GM18519 (cell line): Measurements from ENCODE around the gene FYN.

Experiments used
- ATAC-seq: cut with Tn5 transposase; IDR thresholded peaks from one replicate; pipeline ENCODE4 v1.9.1; 2021; ENCODE audit warnings: mild to moderate bottlenecking, moderate library complexity; ENCODE audit not compliant: unreplicated experiment, low FRiP score

The FYN gene

DNA sequence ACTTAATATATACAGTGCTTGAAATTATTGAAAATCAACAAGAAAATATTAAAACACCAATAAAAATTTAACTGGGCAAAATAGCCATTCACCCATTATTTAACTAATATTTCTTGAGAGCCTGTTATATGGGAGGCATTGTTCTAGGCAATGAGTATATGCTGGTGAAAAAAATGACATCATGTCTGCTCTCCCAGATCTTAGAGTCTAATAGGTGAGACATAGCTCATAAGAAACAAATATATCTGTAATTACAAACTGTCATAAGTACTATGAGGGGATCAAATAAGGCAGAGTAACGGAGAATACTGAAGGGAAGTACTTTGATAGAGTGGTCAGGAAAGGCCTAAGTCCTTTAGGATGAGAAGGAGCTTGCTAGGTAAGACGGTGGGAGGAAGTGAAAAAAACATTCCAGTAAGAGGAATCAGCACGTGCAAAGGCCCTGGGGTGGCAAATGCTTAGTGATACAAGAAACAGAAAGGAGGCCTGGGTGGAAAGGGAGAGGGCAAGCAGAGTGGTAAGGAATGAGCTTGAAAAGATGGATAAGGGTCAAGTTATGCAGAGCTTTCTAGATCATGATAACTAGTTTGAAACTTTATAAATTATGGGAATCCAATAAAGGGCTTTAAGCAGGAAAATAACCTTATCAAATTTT lies 12.2 kb upstream of the FYN start:
- ATAC-seq: no peak

DNA sequence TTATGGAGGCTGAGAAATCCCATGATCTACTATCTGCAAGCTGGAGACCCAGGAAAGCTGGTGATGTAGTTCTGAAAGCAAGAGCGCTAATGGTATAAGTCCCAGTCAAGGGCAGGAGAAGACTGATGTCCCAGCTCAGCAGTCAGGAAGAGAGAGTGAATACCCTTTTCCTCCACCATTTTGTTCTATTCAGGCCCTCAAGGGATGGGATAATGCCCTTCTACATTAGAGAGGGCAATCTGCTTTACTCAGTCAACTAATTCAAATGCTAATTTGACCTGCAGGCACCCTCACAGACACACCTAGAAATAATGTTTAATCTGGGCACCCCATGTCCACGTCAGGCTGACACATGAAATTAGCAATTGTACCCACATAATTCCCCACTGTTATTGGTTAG lies 10.8 kb upstream of the FYN start:
- no peak for ATAC-seq

DNA sequence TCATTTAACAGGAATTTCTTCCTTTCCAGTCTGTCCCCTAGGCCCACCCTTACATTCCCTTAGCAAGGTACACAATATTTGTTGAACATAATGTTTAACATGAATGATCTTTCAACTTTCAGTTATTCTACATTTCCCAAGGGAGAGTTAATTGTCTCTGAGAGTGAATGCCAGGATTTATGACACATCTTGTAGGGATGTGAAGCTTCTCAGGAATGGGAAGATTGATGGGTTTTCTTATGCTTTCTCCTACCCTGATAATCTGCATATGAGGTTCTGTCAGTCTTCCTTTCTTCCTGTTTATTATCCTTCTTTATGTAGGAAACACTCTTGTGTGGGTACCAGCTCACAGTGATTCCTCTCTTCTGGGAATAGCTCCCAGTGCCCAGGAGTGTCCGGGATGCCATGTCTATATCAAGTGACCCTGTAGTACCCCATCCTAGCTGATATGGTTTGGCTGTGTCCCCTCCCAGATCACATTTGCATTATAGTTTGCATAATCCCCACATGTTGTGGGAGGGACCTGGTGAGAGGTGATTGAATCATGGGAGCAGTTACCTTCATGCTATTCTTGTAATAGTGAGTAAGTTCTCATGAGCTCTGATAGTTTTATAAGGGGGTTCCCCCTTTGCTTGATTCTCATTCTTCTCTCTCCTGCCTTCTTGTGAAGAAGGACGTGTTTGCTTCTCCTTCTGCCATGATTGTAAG lies 7.1 kb upstream of the FYN start:
- ATAC-seq: no peak

DNA sequence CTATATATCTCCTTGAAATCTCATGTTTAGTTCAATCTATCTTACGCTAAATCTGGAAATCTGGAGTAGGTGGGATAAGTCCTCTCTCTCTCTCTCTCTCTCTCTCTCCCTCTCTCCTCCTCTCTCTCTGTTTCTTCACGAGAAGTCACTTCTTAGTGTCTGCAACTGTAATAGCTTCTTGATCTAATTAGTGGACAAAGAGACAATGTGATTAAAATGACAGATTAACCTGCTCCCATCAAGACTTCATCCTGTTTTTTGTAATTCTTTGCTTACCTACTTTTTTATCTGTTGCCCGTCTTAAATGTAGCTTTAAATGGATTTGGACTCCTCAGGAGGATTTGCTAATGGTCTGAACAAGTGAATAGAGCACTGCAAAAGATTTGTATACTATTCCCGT lies 2.5 kb upstream of the FYN start:
- no peak for ATAC-seq

DNA sequence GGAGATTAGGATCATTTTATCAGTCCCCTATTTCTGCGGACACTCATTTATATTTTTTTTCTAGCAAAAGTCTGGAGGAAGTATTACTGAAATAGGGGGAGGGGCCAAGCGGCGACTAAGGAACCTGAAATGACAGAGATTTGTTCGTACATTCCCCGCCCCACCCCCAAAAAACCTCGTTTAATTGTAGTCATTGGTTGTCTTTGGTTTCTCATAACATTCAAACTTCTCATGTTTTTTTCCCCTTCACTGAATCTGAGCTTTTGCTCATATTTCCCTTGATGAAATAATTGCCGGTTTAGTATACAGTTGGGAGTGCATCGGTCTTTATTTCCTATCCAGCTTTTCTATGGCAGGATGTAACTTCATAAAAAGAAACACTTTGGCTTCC lies 768 bp upstream of the FYN start:
- ATAC-seq: no peak

DNA sequence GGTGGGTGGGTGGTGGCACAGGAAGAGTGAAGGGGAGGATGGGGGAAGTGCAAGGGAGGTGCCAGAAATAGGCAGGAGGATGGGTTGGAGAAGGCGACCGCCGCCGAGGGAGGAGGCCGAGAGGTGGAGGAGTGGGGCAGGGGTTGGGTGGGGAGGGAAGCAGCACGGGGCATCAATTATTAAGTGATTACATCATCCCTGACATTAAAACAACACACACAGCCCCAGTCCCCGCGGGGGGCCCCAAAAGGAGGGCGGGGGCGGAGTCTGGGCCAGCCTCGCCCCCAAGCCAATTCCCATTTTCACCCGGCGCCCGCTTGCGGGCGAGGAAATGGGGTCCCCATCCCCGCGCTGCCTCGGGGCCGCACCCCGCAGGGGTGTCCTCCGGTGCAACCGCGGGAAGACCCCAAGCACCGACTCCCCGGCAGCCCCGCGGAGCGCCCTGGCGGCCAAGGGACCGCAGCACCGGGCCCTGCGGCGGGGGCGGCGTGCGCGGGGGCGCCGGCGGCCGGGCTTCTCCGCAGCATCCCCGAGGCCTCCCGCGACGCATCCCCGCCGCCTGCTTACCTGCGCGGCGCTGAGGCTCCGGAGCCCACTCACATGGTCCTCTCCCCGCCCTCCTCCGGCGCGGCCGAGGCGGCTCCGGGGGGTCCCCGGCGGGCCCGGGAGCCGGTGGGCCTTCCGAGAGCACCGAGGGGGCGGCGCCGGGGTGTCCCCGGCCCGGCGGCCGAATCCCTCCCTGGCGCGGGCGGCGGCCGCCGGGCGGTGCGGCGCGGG lies 663 bp downstream of the FYN start:
- peak; percentile 5 for ATAC-seq

DNA sequence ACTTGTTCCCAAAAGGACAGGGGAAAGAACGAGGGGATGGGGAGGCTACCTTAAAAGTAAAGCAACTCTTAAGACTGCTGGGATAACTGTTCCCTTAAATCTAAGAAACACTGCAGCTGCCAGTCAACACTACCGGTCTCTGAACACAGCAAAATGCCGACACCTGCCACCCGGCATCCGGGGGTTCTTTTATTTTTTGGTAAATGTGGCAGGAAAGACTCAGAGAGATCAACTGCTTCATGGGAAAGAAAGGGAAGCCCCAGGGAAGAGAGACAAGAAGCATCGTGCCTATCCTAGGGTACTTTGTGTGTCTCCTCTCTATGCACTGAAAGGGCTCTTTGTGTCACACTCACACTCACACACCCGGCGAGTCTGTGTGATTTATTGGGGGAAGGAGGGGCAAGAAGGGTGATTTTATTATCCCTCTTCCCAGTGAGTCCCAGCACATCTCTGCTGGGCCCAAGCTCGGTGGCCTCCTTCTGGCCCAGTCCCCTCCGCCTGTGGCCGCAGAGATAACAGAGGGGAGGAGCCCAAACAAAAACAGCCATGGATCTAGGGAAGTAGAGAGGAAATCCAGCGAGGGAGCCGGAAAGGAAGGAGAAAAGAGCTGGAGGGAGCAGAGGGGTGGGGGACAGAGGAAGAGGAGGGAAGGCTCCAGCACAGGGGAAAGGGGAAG lies 1.4 kb downstream of the FYN start:
- ATAC-seq: no peak

DNA sequence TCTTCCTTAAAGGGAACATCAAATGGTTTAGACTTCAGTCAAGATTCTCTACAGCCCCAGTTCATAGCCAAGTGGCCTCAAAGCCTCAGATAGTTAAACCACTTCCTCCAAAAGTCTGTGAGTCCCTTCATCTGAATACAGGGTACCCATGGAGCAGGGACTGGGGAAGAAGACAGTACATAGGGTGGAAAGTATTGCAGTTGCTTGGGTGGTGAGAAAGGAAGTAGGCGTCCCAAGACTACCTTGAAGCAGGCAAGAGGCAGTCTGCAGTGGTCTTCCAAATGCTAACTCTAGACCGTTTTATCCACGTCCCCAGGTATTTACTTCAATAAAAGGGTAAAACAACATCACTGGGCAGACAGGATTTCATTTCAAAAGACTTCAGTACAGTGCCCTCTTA lies 2.0 kb downstream of the FYN start:
- no peak for ATAC-seq

DNA sequence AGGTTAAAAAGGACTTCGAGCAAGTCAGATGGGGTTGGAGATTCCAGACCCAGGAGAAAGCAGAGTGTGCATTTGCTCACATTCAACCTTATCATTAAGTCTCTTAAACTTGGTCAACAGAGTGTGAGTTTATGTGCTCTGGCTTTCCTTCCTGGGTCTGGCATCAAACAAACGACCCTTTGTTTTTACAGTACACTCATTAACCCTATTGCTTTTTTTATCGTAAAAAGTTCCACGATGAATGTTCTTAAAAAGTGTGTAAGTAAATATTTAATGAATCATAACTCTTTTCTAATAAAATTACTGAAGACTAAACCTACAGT lies 2.5 kb downstream of the FYN start:
- no peak for ATAC-seq

DNA sequence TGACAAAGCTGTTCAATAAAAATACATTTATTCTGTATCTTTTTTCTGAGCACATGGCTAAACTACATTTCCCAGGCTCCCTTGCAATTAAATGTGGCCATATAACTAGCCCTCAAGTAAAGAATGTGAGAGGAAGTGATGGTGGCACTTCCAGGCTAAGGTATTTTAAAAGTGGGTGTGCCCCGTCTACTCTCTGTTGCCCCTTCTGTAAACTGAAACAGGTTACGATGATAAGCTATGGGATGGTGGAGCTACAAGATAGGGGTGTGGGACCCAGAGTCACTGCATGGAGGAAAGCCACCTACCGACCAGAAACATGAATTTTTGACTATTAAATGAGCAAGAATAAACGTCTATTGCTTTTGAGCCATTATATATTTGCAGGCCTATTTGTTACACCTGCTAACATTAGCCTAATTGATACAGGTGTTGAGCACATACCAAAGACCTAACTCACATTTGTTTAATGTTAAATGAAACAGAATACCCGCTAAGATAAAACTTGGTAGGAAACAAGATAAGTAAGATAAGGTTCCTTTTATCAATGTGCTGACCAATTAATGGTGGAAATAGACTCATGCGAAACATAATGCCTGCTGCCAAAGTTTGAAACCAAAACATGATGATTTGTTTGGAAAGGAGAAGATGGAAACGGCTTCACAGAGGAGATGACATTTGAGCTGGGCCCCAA lies 3.1 kb downstream of the FYN start:
- ATAC-seq: no peak

DNA sequence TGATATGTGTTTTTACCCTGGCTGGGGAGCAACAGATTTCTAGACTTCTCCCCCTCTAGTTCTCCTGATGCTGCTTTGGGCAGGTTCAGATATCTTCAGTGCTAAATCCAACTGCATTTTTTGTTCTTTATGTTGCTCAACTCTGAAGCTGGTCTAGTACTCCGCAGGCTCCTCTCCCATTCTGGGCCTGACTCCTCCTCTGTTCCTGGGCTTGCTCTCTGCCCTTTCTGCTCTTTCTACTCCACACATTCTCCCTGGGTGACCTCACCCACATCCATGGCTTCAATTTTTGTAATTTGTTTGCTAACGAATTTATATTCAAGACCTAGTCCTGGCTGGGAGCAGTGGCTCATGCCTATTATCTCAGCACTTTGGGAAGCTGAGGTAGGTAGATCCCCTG lies 6.4 kb downstream of the FYN start:
- no peak for ATAC-seq

DNA sequence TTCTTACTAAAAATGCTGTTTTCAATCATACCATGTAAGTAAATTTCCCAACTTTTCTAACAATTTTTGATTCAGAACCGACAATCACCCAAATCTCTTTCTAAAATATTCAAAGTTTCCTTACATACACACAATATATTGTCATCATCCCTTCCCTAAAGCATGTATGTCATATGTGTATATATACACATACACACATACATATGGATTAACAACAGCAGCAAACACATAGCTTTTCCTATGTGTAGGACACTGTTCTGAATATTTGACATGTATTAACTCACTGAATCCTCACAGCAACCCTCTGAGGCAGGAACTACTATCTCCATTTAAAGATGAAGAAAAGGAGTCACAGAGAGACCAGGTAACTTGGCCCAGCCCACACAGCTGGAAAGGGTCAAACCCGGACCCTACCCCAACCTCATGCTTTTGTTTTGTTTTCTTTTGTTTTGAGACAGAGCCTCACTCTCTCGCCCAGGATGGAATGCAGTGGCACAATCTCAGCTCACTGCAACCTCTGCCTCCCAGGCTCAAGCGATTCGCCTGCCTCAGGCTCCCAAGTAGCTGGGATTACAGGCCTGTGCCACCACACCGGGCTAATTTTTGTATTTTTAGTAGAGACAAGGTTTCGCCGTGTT lies 7.2 kb downstream of the FYN start:
- no peak for ATAC-seq

DNA sequence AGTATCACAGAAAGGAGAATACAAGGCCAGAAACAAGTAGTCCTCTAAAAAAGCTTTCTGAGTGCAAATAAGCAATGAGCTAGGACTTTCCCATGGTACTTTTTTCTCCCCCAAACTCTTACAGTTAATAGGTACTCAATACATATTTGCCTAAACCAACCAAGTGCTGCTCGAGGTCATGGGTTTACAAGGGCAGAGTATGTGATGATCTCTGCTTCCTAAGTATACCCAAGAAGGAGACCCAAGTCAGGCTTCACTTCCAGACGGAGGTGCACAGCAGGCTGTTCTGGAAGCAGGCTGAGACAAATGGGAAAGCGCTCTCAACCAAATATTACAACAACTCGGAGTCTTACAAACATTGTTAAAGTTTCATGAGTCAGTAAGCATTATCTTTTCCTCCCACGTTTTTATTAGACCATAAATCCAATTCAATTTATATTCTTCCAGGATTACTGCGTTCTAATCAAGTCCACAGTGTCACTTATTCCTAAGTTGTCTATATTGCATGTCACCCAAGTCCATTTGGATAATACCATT lies 8.1 kb downstream of the FYN start:
- no peak for ATAC-seq

DNA sequence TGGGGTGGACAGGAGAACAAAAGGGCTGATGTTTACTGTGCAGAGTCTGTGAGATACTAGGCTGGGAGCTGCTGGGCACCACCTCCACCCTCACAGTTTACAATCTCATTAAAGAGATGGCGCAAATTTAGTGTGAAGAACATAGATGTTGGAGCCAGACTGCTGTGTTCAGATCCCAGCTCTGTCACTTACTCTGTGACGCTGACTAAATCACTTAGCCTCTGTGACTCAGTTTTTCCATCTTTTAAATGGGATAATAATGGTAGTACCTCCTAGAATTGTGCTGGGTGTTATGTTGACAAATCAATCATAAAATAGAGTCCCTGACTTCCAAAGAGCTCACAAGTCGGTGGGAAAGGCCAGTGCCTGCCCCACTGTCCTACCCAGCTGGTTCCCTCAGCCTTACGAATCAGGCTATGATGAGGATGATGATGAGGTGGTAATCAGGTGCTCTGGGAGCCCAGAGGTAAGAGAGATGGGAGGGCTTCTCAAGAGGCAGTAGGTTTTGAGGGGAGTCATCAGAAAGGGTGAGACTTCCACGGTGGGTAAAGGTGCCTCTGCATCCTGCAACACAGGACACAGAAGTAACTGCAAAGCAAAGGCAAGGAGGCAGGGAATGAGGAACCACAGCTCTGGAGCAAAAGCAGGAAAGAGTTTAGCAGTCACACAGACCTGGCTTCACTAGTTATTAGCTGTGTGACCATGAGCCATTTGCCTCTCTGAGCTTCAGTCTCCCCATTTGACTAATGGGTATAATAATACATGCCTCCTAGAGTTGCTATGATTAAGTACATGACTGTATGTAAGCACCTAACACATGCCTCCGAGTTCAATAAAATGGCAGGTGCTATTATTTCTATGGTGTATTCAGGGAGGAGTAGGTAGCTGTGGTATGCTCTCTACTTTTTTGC lies 8.9 kb downstream of the FYN start:
- ATAC-seq: no peak

DNA sequence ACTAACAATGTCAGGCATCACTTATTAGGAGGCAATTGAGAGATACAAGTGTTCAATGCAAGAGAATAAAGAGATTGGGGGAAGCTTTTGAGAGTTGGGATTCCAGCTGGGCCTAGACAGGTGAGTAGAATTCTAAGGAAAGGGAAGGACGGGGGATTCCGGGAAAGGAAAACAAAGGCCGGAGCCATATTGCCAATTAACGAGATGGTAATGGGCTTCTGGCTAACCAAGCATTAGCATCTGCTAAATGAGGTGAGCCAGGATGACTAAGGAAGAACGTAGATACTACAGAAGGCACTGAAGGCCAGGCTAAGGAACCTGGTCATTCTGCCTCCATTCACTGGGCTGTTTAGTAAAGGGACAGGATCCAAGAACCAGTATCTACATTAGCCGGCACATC lies 10.5 kb downstream of the FYN start:
- no peak for ATAC-seq

DNA sequence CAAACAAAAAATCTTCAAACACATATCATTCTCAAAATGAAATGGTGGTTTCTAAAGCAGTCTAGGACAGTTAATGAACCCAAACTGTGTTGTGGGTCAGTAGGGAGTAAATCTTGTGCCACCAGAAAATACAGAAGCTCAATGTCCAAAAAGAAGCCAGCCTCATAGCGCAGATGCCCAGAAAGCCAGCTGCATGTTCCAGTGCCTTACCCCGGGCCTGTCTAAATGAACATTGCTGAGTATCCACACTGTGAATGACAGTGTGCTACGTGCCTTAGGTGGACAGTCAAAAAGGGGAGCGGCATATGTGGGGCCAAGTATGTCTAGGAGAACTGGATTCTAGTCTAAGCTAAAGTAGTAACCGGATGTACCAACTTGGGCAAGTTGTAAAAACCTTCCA lies 10.9 kb downstream of the FYN start:
- ATAC-seq: no peak

DNA sequence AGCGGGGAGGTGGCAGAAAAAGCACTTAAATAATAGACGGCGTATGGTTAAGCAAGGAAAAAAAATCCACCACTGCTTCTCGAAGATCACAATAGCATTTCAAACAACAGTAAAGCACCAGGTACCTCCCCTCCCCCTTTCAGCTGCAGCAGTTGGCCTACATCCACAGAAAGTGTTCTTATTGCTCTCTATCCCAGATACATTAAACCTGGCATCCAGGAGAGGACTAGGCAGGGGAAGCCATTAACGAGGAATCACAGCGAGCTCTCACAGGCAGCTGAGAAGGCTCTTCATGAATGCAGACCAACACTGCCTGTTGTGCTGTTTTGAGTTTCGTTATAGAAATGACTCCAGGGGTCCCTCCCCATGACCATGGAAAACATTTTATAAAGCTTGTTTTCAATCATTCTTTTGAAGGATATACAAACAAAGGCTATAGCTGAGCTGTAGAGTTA lies 11.8 kb downstream of the FYN start:
- no peak for ATAC-seq

DNA sequence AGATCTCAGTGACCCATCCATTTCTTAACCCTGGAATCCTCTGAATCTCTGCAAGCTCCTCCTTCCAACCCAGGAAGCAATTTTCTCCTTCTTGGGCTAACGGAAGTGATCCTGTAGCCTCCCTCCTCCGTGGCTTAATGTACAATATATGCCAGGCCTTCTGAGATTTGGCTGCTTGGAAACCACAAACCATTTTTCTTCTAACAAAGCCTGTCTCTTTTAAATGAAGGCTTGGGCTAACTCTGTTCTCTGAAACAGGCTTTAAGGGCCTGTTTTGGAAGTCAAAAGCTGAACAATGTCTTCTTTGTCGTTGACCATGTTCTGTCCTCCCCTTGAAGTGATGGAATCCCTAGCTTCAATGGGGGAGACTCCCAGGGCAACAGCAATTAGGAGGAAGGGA lies 14.9 kb downstream of the FYN start:
- no peak for ATAC-seq
